ENCODE measurements around the gene LONP2.
A peak's percentile ranks its signal among the peaks of the same experiment; 100 is the strongest.
"Not testable (repeated sequence)": the region's sequence is repeated elsewhere in the genome, so short reads cannot be mapped to it uniquely, and the experiment has no call there.

The LONP2 gene

GRCh38 chr16:48373258-48374029, 129.3 kb downstream of the LONP2 start:
- peak; percentile 9 for FAIRE-seq

GRCh38 chr16:48374255-48374654, 130.2 kb downstream of the LONP2 start:
- FAIRE-seq = no peak
- no peak for DNase-seq (ENCODE audit: insufficient read length)
- TF ChIP-seq POLR2A (IDR thresholded peaks at IDR 0.05; ENCODE audit: low read depth, low read length) (no peak), TAF1 (IDR thresholded peaks at IDR 0.05; ENCODE audit: borderline replicate concordance, low read depth, low read length) (no peak), POLR2AphosphoS5 (IDR thresholded peaks at IDR 0.05; ENCODE audit: low read depth, low read length) (no peak)

More at GRCh38 chr16:48373258-48374029, 129.3 kb downstream of the LONP2 start:
- DNase-seq (ENCODE audit: insufficient read length) = no peak
- no peak for TF ChIP-seq POLR2AphosphoS5 (IDR thresholded peaks at IDR 0.05; ENCODE audit: low read depth, low read length)
- no peak for TF ChIP-seq POLR2A (IDR thresholded peaks at IDR 0.05; ENCODE audit: low read depth, low read length)
- no peak for TF ChIP-seq TAF1 (IDR thresholded peaks at IDR 0.05; ENCODE audit: borderline replicate concordance, low read depth, low read length)

GRCh38 chr16:48377301-48377700, 133.2 kb downstream of the LONP2 start:
- not testable (repeated sequence) for DNase-seq (ENCODE audit: insufficient read length); FAIRE-seq

GRCh38 chr16:48378276-48378675, 134.2 kb downstream of the LONP2 start:
- DNase-seq (ENCODE audit: insufficient read length) = no peak
- FAIRE-seq = no peak
- no peak for TF ChIP-seq POLR2A (IDR thresholded peaks at IDR 0.05; ENCODE audit: low read depth, low read length)
- TF ChIP-seq POLR2AphosphoS5 (IDR thresholded peaks at IDR 0.05; ENCODE audit: low read depth, low read length) = no peak
- TF ChIP-seq TAF1 (IDR thresholded peaks at IDR 0.05; ENCODE audit: borderline replicate concordance, low read depth, low read length) = no peak

GRCh38 chr16:48378836-48379235, 134.7 kb downstream of the LONP2 start:
- TF ChIP-seq POLR2A (IDR thresholded peaks at IDR 0.05; ENCODE audit: low read depth, low read length) = no peak
- TF ChIP-seq TAF1 (IDR thresholded peaks at IDR 0.05; ENCODE audit: borderline replicate concordance, low read depth, low read length) = no peak
- no peak for TF ChIP-seq POLR2AphosphoS5 (IDR thresholded peaks at IDR 0.05; ENCODE audit: low read depth, low read length)
- DNase-seq (ENCODE audit: insufficient read length) (no peak), FAIRE-seq (no peak)

- TF ChIP-seq POLR2A (IDR thresholded peaks at IDR 0.05; ENCODE audit: low read depth, low read length) (no peak), POLR2AphosphoS5 (IDR thresholded peaks at IDR 0.05; ENCODE audit: low read depth, low read length) (no peak), TAF1 (IDR thresholded peaks at IDR 0.05; ENCODE audit: borderline replicate concordance, low read depth, low read length) (no peak)
- FAIRE-seq (no peak), DNase-seq (ENCODE audit: insufficient read length) (no peak)
These were observed 137.1 kb downstream of the LONP2 start for GRCh38 chr16:48381201-48381600.

GRCh38 chr16:48382131-48382530, 138.0 kb downstream of the LONP2 start:
- DNase-seq (ENCODE audit: insufficient read length) (no peak), FAIRE-seq (no peak)

GRCh38 chr16:48383009-48383876, 139.1 kb downstream of the LONP2 start:
- DNase-seq (ENCODE audit: insufficient read length) (no peak), FAIRE-seq (no peak)
- TF ChIP-seq POLR2AphosphoS5 (IDR thresholded peaks at IDR 0.05; ENCODE audit: low read depth, low read length) = no peak
- no peak for TF ChIP-seq POLR2A (IDR thresholded peaks at IDR 0.05; ENCODE audit: low read depth, low read length)
- no peak for TF ChIP-seq TAF1 (IDR thresholded peaks at IDR 0.05; ENCODE audit: borderline replicate concordance, low read depth, low read length)

More at GRCh38 chr16:48382131-48382530, 138.0 kb downstream of the LONP2 start:
- no peak for TF ChIP-seq TAF1 (IDR thresholded peaks at IDR 0.05; ENCODE audit: borderline replicate concordance, low read depth, low read length)
- TF ChIP-seq POLR2A (IDR thresholded peaks at IDR 0.05; ENCODE audit: low read depth, low read length) = no peak

- no peak for DNase-seq (ENCODE audit: insufficient read length)
- FAIRE-seq = peak; percentile 84
- TF ChIP-seq POLR2A (IDR thresholded peaks at IDR 0.05; ENCODE audit: low read depth, low read length) (no peak), TAF1 (IDR thresholded peaks at IDR 0.05; ENCODE audit: borderline replicate concordance, low read depth, low read length) (no peak)
These were observed 139.9 kb downstream of the LONP2 start for GRCh38 chr16:48383877-48384519.

- peak; percentile 51 for DNase-seq (ENCODE audit: insufficient read length)
- no peak for TF ChIP-seq TAF1 (IDR thresholded peaks at IDR 0.05; ENCODE audit: borderline replicate concordance, low read depth, low read length)
- TF ChIP-seq POLR2A (IDR thresholded peaks at IDR 0.05; ENCODE audit: low read depth, low read length) = no peak
- TF ChIP-seq POLR2AphosphoS5 (IDR thresholded peaks at IDR 0.05; ENCODE audit: low read depth, low read length) = no peak
- FAIRE-seq = peak; percentile 14
These were observed 140.6 kb downstream of the LONP2 start for GRCh38 chr16:48384520-48385252.

All from GM12892 (cell line).